HG03521 (cell line): ENCODE data around the gene FEM1A.
"Not testable (repeated sequence)": the region's sequence is repeated elsewhere in the genome, so short reads cannot be mapped to it uniquely, and the experiment has no call there.

Experiments used
- ATAC-seq: cut with Tn5 transposase; IDR thresholded peaks from one replicate; pipeline ENCODE4 v1.9.1; 2021; ENCODE audit warnings: mild to moderate bottlenecking, moderate library complexity; ENCODE audit not compliant: unreplicated experiment

FEM1A gene

GRCh38 chr19:4791183-4792018 lies at the start of gene FEM1A:
Gene FEM1A, plus strand, starts transcription at chr19:4791734. Its CDS starts 121 bp downstream, at chr19:4791855.
- ATAC-seq: peak; percentile 93

- ATAC-seq: no peak
Observed at GRCh38 chr19:4742723-4743646, 48.5 kb upstream of the FEM1A start.

- ATAC-seq: no peak
Observed at GRCh38 chr19:4744451-4745174, 46.9 kb upstream of the FEM1A start.

- not testable (repeated sequence) for ATAC-seq
Observed at GRCh38 chr19:4745175-4745574, 46.4 kb upstream of the FEM1A start.

- ATAC-seq: no peak
Observed at GRCh38 chr19:4745986-4746385, 45.5 kb upstream of the FEM1A start.

GRCh38 chr19:4748185-4748584 lies 43.3 kb upstream of the FEM1A start:
- no peak for ATAC-seq

GRCh38 chr19:4748589-4748988 lies 42.9 kb upstream of the FEM1A start:
- no peak for ATAC-seq

- ATAC-seq: no peak
Observed at GRCh38 chr19:4749870-4750590, 41.5 kb upstream of the FEM1A start.

GRCh38 chr19:4754248-4754647 lies 37.3 kb upstream of the FEM1A start:
- no peak for ATAC-seq

- no peak for ATAC-seq
Observed at GRCh38 chr19:4755459-4755858, 36.1 kb upstream of the FEM1A start.

GRCh38 chr19:4758082-4758481 lies 33.5 kb upstream of the FEM1A start:
- no peak for ATAC-seq

GRCh38 chr19:4758659-4759058 lies 32.9 kb upstream of the FEM1A start:
- ATAC-seq: no peak

GRCh38 chr19:4759388-4760284 lies 31.9 kb upstream of the FEM1A start:
- ATAC-seq: peak; percentile 64

- no peak for ATAC-seq
Observed at GRCh38 chr19:4760285-4760650, 31.3 kb upstream of the FEM1A start.

- ATAC-seq: no peak
Observed at GRCh38 chr19:4763021-4763420, 28.5 kb upstream of the FEM1A start.

- ATAC-seq: no peak
Observed at GRCh38 chr19:4764393-4764660, 27.2 kb upstream of the FEM1A start.

- no peak for ATAC-seq
Observed at GRCh38 chr19:4768934-4769777, 22.4 kb upstream of the FEM1A start.

- no peak for ATAC-seq
Observed at GRCh38 chr19:4772566-4772965, 19.0 kb upstream of the FEM1A start.
